Measurements from ENCODE around the gene KCP. TPM values are rescaled to one million over a fixed set of nuclear protein-coding genes. Genes with fewer than 3 reads are reported as not detected.

The KCP gene
- total and polyA plus RNA-seq, 2 of the 13 experiments (the other 11 are each of a cell fraction or from before 2014, with no cell fraction given), result 0.37 to 1.0 TPM

DNA sequence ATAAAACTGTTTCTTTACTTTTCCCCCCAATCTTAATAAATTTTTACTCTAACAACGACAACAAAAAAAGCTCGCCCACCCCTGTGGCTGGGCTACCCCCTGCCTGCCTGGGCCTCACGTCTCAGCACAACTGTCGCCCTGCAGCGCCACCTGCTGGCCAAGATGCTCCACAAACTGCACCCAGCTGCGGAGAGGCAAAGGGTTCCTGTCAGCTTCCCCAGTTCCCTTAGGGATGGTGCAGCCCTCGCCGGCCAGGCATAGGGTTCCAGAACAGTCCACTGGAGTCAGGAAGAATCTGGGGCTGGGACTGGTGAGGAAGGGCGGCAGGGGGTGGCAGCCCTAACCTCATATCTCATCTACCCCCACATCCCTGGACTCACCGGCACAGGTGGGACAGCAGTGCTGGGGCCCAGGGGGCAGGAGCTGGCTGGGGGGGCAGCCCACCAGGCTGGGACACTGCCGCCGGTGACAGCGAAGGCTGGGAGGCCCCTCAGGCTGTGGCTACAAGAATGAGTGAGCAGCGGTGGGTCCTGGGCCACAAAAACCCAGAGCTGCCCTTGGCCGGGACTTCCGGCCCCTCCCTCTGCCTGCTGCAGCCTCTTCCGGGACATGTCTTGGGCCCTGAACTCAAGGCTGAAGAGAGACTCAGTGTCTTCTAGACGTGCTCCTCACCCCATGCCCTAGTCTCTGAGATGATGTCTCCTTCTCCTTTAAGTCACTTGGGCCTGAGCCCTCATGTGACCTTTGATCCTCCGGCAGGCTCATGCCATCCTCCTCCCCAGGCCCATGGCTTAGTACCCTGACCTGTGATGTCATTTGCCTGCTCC lies 26.7 kb downstream of the KCP start (continued):
- TF ChIP-seq DR1 (CRISPR knock-in tag; IDR thresholded peaks at IDR 0.05) (no peak), ZMYM3 (CRISPR knock-in tag; IDR thresholded peaks at IDR 0.05) (0 out of 2 replicates have a peak, but pooled peaks have one; percentile 7), ZC3H4 (CRISPR knock-in tag; IDR thresholded peaks at IDR 0.05; ENCODE audit: borderline replicate concordance) (no peak), IRF2 (CRISPR knock-in tag; IDR thresholded peaks at IDR 0.05) (no peak), ZNF33A (CRISPR knock-in tag; IDR thresholded peaks at IDR 0.05; ENCODE audit: borderline replicate concordance) (no peak), POLR2AphosphoS2 (IDR thresholded peaks at IDR 0.05; ENCODE audit: low read depth, low read length) (no peak), ZNF121 (CRISPR knock-in tag; IDR thresholded peaks at IDR 0.05) (0 out of 2 replicates have a peak, but pooled peaks have one; percentile 18), ZNF574 (CRISPR knock-in tag; IDR thresholded peaks at IDR 0.05) (peak; percentile 50; the same call in 1 of the 2 replicates), ZNF570 (CRISPR knock-in tag; IDR thresholded peaks at IDR 0.05; ENCODE audit: borderline replicate concordance) (no peak), GATAD2A (CRISPR knock-in tag; IDR thresholded peaks at IDR 0.05) (peak; percentile 39; the same call in 1 of the 2 replicates), SP1 (IDR thresholded peaks at IDR 0.05) (no peak), SP1 (CRISPR knock-in tag; IDR thresholded peaks at IDR 0.05) (no peak), PLRG1 (conservative IDR thresholded peaks at IDR 0.05) (no peak), ZNF782 (CRISPR knock-in tag; IDR thresholded peaks at IDR 0.05; ENCODE audit: borderline replicate concordance) (no peak), ZNF652 (CRISPR knock-in tag; IDR thresholded peaks at IDR 0.05; ENCODE audit: borderline replicate concordance, low read depth) (no peak), ZFP1 (CRISPR knock-in tag; IDR thresholded peaks at IDR 0.05) (no peak), SETDB1 (CRISPR knock-in tag; IDR thresholded peaks at IDR 0.05; ENCODE audit: borderline replicate concordance) (no peak), ZNF777 (CRISPR knock-in tag; IDR thresholded peaks at IDR 0.05) (peak; percentile 53; the same call in 1 of the 2 replicates), KLF16 (CRISPR knock-in tag; IDR thresholded peaks at IDR 0.05) (no peak), PPARG (CRISPR knock-in tag; conservative IDR thresholded peaks at IDR 0.05) (no peak), SP4 (CRISPR knock-in tag; IDR thresholded peaks at IDR 0.05) (no peak; the same call in 1 of the 2 replicates), IRF1 (CRISPR knock-in tag; IDR thresholded peaks at IDR 0.05; ENCODE audit: low read depth) (no peak), GABPA (IDR thresholded peaks at IDR 0.05; ENCODE audit: low read depth, low read length) (no peak), GABPA (CRISPR knock-in tag; IDR thresholded peaks at IDR 0.05; ENCODE audit: low read depth) (peak; percentile 91), TP53 (CRISPR knock-in tag; conservative IDR thresholded peaks at IDR 0.05) (no peak)
- TF ChIP-seq, protein P1, sequence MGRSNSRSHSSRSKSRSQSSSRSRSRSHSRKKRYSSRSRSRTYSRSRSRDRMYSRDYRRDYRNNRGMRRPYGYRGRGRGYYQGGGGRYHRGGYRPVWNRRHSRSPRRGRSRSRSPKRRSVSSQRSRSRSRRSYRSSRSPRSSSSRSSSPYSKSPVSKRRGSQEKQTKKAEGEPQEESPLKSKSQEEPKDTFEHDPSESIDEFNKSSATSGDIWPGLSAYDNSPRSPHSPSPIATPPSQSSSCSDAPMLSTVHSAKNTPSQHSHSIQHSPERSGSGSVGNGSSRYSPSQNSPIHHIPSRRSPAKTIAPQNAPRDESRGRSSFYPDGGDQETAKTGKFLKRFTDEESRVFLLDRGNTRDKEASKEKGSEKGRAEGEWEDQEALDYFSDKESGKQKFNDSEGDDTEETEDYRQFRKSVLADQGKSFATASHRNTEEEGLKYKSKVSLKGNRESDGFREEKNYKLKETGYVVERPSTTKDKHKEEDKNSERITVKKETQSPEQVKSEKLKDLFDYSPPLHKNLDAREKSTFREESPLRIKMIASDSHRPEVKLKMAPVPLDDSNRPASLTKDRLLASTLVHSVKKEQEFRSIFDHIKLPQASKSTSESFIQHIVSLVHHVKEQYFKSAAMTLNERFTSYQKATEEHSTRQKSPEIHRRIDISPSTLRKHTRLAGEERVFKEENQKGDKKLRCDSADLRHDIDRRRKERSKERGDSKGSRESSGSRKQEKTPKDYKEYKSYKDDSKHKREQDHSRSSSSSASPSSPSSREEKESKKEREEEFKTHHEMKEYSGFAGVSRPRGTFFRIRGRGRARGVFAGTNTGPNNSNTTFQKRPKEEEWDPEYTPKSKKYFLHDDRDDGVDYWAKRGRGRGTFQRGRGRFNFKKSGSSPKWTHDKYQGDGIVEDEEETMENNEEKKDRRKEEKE (IDR thresholded peaks at IDR 0.05), result no peak
- TF ChIP-seq, protein P2, sequence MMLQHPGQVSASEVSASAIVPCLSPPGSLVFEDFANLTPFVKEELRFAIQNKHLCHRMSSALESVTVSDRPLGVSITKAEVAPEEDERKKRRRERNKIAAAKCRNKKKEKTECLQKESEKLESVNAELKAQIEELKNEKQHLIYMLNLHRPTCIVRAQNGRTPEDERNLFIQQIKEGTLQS (CRISPR knock-in tag; IDR thresholded peaks at IDR 0.05), result no peak
